Prostate gland (tissue), 2 donors: ENCODE results near the gene PRRX1. TPM values are rescaled to one million over a fixed set of nuclear protein-coding genes. Genes with fewer than 3 reads are reported as not detected.

Experiments
- DNase-seq: peaks from one replicate; pipeline ENCODE4 v3.0.0-alpha.2; 2019; ENCODE audit warnings: low spot score
- H3K27ac ChIP-seq, 2 donors: fragments of 200-600 bp; sonication (generic); 2 replicates each; pipeline ENCODE4 v1.5.1; 2017 to 2019
- H3K27me3 ChIP-seq: fragments of 200-600 bp; sonication (generic); replicated peaks from 2 replicates; pipeline ENCODE4 v1.5.1; 2019; ENCODE audit not compliant: insufficient read depth
- H3K36me3 ChIP-seq, 2 donors: fragments of 200-600 bp; sonication (generic); 1 replicate in 1 of 2; 2 replicates in 1 of 2; pipeline versions ENCODE4 v1.5.1 to v1.8.1; 2017 to 2019
- H3K4me1 ChIP-seq: fragments of 200-600 bp; sonication (generic); replicated peaks from 2 replicates; pipeline ENCODE4 v1.5.1; 2019
- H3K4me3 ChIP-seq, 2 donors: fragments of 200-600 bp; sonication (generic); 2 replicates each; pipeline ENCODE4 v1.5.1; 2017 to 2019
- H3K9me3 ChIP-seq: fragments of 200-600 bp; sonication (generic); 2 replicates; pipeline ENCODE4 v1.5.1; 2017
- CTCF ChIP-seq, 4 experiments: fragments of 200-600 bp in 2 of 4; fragments of 450-650 bp in 2 of 4; sonication (generic) in 2 of 4; IDR thresholded peaks; 1 replicate in 3 of 4; 2 replicates in 1 of 4; pipeline ENCODE4 v1.5.1; 2016 to 2019; ENCODE audit warnings: antibody characterized with exemption in 4 of 4, mild to moderate bottlenecking in 2 of 4, moderate library complexity in 2 of 4
- POLR2A ChIP-seq: fragments of 450-650 bp; IDR thresholded peaks from one replicate; pipeline ENCODE4 v1.6.1; 2016; ENCODE audit warnings: antibody characterized with exemption, mild to moderate bottlenecking
- POLR2AphosphoS5 ChIP-seq: sonication (generic); formaldehyde crosslinking; IDR thresholded peaks from one replicate; pipeline ENCODE4 v1.6.1; 2017; ENCODE audit warnings: antibody characterized with exemption
- WGBS: methylation state at CpG from one replicate; pipeline ENCODE4 v1.1.5; 2018; 5-methylcytosine and 5-hydroxymethylcytosine counted together
- intact Hi-C: fragments of 100-400 bp; cut with DNase I; formaldehyde crosslinking; loops from one replicate; pipeline ENCODE4 v1.14.2; 2022
- total RNA-seq, 2 donors: library from RNA; depleted of rRNA; stranded (reverse); fragments of >200 nt; gene quantifications; one replicate each; pipeline ENCODE4 v1.1.0, GENCODE V29; 2016

PRRX1 gene
- total RNA-seq, 2 donors from 2014 or later, result 7.0 to 35.2 TPM

GRCh38 chr1:170685166-170685565, 21.2 kb downstream of the PRRX1 start:
- 87% methylated on average over 4 of the region's 4 CpGs for WGBS
- no peaks in the 10 kb centered on the region for H3K36me3 ChIP-seq
- no peak overlapping the region for H3K27ac ChIP-seq
- H3K27me3 ChIP-seq, result no peaks in the 10 kb centered on the region
- intact Hi-C loops, result no loop called here
- TF ChIP-seq POLR2A (no peak), POLR2AphosphoS5 (no peak), CTCF (IDR thresholded peaks at IDR 0.05) (no peak)
- no peak overlapping the region for H3K4me3 ChIP-seq
- H3K9me3 ChIP-seq, result no peaks in the 10 kb centered on the region
- no peaks in the 10 kb centered on the region for H3K4me1 ChIP-seq
- DNase-seq, result no peak

GRCh38 chr1:170686291-170686690, 22.4 kb downstream of the PRRX1 start:
- intact Hi-C loops, result no loop called here
- H3K9me3 ChIP-seq, result no peaks in the 10 kb centered on the region
- DNase-seq, result no peak
- no peaks in the 10 kb centered on the region for H3K4me1 ChIP-seq
- 83% methylated on average over 8 of the region's 8 CpGs for WGBS
- no peak for TF ChIP-seq CTCF (IDR thresholded peaks at IDR 0.05)
- no peak for TF ChIP-seq POLR2AphosphoS5
- TF ChIP-seq POLR2A, result no peak
- H3K4me3 ChIP-seq, result no peak overlapping the region
- H3K27ac ChIP-seq, result no peak overlapping the region
- H3K36me3 ChIP-seq, result no peaks in the 10 kb centered on the region
- no peaks in the 10 kb centered on the region for H3K27me3 ChIP-seq

GRCh38 chr1:170687621-170688020, 23.7 kb downstream of the PRRX1 start:
- Histone ChIP-seq H3K9me3 (no peaks in the 10 kb centered on the region), H3K27ac (no peak overlapping the region), H3K4me1 (no peaks in the 10 kb centered on the region), H3K27me3 (no peaks in the 10 kb centered on the region), H3K36me3 (no peaks in the 10 kb centered on the region), H3K4me3 (no peak overlapping the region)
- intact Hi-C loops, result no loop called here
- DNase-seq, result no peak
- WGBS, result 80% methylated on average over 4 of the region's 4 CpGs
- TF ChIP-seq POLR2AphosphoS5, result no peak

- no peak for DNase-seq
- Histone ChIP-seq H3K36me3 (no peaks in the 10 kb centered on the region), H3K9me3 (no peaks in the 10 kb centered on the region), H3K27ac (no peak overlapping the region), H3K4me3 (no peak overlapping the region), H3K27me3 (no peaks in the 10 kb centered on the region), H3K4me1 (no peaks in the 10 kb centered on the region)
- no peak for TF ChIP-seq POLR2AphosphoS5
- TF ChIP-seq CTCF (IDR thresholded peaks at IDR 0.05), result no peak
- no peak for TF ChIP-seq POLR2A
- intact Hi-C loops, result no loop called here
These were observed 27.3 kb downstream of the PRRX1 start for GRCh38 chr1:170691258-170691657.

- Histone ChIP-seq H3K9me3 (no peaks in the 10 kb centered on the region), H3K27ac (no peak overlapping the region), H3K36me3 (no peaks in the 10 kb centered on the region), H3K27me3 (no peaks in the 10 kb centered on the region), H3K4me1 (no peaks in the 10 kb centered on the region), H3K4me3 (no peak overlapping the region)
- 63% methylated on average over 2 of the region's 2 CpGs for WGBS
- intact Hi-C loops, result no loop called here
- TF ChIP-seq CTCF (IDR thresholded peaks at IDR 0.05), result no peak
- TF ChIP-seq POLR2A, result no peak
- DNase-seq, result no peak
These were observed 29.1 kb downstream of the PRRX1 start for GRCh38 chr1:170692866-170693575.
